Activated effector memory CD4-positive, alpha-beta T cell treated with anti-CD3 and anti-CD28 coated beads, Interleukin-2, amount 50 U/mL, for 16 hours (primary cell): ENCODE results near the gene COPG1.

ENCODE experiments used
- DNase-seq: peaks from one replicate; pipeline ENCODE4 v3.0.0-alpha.2; 2020

Gene COPG1

DNA sequence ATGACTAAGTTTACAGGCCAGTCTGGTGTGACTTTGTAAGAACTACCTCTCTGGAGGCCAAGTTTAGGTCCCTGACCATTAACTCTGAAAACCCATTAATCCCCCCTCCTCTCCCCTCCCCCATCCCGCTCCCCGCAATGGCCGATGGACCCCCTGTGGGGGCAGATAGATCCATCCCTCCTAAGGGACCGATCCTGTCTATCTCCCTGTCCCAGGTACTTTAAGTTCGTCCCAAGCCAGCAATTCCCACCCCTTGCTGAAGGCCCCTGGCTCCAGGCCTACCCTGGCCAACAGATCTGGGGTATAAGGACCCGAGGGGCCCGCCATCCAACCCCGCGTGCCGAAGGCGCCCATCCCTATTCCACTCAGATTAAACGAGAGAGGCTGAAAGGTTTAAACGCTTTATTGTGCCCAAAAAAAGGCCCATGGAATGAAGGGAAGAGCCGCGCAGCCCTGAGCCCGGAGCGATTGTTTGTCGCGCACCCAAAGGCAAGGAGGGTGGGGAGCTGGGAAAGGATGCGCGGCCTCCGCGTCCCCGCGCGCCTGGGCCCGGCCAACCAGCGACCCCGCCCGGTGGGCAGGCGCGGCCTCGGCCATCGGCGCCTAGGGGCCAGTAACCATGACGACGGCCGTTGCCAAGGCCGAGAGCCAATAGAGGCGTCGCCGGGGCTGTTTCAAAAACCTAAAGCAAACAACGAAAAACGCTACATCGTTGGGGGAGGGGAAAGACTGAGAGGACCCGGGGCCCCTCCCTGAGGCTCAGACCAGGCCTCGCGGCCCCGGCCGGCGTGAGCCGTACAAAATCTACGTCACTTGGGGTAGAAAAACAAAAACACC lies 65.2 kb downstream of the COPG1 start:
- peak; percentile 84 for DNase-seq

DNA sequence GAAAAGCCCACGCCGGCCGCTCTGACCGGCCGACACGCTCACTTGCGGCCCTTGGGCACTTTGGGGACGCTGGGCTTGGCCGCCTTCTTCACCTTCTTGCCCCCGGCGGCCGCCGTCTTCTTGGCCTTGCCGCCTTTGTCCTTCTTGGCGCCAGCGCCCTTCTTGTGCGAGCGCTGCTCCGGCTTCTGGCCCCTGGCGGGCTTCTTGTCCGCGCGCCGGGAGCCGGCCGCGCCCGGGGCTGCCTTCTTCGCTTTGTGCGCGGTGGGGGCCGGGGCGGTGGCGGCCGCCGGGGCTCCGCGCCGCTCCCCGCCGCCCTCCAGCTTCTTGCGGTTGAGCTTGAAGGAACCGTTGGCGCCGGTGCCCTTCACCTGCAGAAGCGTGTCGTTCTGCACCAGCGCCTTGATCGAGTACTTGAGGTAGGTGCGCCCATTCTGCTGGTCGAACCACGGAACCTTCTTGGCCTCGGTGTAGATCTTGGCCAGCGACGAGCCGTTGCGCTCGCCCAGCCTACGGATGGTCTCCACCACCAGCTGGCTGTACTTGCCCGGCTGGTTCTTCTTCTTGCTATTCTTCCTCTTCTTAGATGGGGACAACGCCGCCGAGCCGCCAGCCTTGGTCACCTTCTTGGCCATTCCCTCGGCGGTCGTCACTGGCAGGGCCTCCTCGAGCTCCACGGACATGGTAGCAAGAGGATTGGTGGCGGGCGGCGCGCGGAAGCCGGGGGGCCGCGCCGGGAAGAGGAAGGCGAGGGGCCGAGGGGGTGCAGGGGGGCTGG lies 66.0 kb downstream of the COPG1 start:
- peak; percentile 74 for DNase-seq

DNA sequence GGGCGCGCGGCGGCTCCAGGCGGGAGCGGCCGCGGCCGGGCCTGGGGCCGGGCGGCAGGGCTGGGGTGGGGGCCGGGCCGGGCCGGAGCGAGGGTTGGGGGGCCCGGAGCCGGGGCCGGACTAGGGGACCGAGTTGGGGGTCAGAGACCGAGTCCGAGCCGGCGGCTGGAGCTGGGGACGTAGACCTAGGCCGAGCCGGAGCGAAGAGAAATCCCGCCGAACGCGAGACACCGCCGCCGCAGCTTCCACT lies 66.5 kb downstream of the COPG1 start:
- DNase-seq: no peak

DNA sequence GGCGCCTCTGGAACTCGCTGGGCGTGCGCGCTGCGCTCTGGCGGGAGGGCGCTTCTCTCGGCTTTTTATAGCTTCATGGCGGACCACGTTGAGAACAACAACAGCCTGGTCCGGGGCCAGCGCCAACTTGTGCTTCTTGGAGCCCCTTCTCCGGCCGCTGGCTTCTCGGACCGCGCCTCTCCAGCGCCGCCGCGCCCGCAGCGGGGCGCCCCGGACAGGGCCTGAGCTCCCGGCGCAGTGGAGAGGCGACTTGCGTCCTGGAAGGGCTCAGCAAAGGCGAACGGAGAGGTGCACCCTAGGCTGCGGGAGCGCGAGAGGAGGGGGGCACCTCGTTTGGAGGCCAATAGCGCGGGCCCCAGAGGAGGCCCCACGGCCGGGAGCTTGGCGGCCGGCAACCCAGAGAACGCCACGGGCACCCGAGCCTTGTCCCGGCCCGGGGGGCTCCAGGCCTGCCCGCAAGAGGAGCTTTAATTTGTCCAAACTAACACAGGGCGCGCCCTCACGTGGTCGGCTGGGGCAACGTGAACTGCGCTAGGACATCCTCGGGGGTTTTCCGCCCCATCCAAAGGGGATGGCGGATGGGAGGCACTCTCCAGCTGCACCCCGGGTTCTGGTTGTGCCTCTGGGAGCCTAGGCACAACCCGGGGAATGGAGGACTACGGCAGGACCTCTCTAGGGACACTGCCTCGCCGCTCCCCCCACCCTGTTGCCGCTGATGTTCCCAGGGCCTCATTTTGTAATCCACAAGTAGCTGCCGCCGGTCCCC lies 67.0 kb downstream of the COPG1 start:
- DNase-seq: peak; percentile 95

DNA sequence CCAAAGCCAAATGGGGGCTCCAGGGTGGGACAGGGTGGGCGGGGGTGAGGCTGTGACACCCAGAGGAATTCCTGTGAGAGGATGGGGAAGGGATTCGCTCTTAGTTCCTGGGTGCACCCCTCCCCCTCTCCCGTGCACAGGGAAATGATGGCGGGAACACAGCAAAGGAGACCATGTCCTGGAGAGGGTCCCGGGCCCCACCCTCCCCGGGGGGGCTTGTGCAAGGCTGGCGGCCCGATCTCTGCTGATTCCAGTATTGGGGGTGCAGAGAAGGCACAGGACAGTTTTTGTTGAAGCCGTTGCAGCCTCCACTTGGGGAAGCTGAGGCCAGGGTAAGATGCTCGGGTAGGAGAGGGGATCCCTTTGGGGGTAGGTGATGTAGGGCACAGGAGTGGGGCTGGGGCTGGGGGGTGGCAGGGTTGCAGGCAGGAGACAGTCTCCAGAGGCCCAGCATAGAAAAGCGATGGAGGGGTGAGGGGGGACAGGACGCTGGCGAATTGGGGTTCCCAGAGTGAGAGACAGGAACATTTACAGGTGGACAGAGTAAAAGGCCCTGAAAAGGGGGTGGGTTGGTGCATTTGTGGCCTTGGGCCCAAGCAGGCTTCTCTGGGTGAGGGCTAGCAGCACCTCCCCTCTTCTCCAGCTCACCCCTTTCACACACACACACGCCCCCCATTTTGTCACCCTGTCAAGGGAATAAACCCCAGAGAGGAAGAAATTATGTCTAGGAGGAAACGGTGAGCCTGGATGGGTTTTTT lies 67.8 kb downstream of the COPG1 start:
- DNase-seq: no peak

DNA sequence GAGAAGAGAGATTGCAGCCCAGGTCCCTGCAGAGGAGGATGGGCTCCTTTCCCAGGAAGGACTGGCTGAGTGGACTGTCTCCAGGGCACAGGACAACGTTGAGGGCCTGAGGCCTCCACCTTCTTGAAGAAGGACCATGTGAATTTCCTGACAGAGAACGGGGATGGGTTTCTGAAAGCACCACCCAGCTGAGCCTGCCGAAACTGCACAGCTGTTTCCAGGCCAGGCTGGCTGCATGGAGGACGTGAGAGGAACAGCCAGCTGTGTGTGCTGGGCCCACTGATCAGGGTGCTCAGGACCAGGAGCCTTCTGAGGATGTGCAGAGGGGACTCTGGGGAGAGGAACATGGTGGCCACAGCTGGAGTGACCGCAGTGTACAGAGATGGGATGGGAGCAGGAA lies 68.4 kb downstream of the COPG1 start:
- DNase-seq: no peak

DNA sequence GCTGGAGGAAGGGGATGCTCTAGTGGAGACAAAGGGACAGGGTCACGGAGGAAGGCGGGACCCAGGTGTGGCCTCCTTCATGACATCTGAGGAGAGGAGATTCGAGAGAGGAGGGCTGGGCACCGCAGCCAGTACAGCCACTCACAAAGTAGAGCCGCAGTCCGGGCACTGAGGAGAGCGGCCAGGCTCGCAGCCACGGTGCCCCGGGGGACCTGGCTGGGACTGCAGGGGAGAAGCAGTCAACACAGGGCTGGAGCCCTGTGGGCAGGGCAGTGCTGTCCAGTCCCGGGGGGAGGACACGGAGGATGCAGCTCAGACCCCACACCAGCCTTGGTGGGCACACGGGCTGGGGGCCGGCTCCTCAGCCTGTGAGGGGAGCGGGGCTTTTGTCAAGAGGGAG lies 69.5 kb downstream of the COPG1 start:
- no peak for DNase-seq

DNA sequence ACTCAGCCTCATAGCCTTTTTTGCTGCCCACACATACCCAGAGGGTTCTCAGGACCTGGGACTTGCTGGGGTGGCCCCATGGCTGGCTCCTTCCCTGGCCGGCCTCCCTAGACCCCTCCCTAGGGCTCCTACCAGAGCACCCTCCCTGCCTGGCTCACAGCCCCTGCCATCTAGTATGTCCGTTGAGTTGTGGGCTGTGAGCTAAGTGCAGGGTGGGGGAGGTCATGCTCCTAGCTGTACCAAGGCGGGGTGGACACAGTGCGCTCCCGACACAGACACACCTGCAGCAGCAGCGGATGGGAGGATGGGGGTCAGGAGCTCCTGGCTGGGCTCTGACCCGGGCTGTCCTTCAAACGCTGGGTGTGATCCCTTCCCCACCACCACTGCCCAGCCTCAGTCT lies 70.9 kb downstream of the COPG1 start:
- no peak for DNase-seq

DNA sequence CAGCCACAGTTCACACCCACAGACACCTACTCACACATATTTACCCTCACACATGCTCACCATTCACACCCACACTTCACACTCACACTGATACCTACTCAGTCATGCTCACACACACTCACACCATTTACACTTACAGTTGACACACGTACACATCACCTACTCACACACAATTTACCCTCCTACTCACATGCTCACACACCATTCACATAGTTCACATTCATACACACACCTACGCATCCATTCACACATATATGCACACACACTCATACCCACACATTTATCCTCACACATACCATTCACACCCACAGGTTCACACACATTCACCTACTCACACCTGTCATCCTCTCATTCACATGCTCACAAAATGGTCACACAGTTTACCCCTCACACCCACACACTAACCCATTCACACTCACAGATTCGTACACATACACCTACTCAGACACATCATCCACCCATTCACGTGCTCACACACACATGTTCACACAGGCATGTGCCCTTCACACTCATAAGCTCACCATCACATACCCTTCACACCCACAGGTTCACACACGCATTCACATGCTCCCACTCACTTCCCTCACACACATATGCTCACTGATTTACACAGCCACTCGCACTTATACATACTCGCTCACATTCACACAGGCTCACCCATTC lies 71.5 kb downstream of the COPG1 start:
- DNase-seq: no peak

DNA sequence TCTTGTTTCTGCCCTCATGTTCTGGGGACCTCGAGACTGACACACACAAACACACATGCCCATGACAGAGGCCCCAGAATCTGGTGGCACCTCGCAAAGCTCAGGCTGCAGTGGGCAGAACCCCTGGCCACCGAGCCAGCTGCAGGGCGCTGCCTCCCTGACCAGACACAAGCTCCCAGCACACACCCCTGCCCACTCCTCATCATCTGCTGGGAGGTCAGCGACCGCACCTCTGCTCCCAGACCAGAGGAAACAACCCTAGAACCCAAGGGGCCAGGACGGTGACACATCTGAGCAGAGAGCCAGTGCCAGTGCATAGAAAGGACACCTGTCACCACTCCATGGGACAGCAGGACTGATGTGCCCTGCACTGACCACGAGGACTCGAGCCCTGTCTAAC lies 72.5 kb downstream of the COPG1 start:
- no peak for DNase-seq

DNA sequence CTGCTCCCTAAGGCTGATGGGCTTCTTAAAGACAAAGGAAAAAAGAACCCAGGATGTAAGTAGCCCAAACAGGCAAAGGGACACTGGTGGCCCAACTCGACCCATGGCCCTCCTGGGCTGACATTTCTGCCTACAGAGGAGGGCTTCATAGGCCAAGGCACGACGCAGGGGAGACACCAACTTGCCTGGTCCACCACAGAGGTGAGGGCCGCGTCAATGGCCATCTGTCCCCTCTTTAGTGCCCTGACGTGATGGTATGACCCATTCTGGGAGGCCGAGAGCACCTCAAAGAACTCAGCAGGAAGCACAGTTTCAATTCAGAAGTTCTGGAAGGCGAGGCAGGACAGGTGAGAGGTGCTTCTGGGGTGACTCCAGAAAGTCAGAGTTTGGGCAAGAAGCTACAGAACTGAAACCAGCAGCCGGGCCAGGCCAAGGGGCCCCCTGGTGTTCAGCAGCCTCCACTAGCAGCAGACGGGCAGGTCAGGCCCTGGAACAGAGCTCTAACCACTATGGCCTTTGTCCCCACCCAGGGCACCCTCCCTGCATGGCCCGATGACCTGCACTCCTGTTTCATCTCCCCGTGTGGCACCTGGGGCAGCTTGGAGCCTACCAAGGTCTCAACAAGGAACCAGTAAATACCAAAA lies 74.4 kb downstream of the COPG1 start:
- DNase-seq: no peak

DNA sequence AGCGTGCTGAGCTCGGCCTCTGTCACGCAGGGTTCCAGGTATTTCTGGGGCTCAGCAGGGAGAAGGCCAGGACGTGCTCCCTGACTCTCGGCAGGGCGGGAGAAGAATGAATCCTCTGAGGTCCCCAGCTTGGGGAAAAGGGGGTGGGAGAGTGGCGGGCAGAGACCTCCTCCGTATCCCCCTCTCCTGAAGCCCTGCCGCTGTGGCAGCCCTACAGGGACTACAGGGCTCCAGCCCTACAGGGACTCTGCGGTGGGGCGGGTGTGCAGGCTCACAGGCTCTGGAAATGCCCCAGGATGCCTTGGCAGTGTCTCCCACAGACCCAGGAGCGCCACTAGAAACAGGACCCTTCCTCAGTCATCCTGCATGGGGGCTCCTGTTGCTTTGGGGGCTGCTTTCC lies 75.4 kb downstream of the COPG1 start:
- no peak for DNase-seq

DNA sequence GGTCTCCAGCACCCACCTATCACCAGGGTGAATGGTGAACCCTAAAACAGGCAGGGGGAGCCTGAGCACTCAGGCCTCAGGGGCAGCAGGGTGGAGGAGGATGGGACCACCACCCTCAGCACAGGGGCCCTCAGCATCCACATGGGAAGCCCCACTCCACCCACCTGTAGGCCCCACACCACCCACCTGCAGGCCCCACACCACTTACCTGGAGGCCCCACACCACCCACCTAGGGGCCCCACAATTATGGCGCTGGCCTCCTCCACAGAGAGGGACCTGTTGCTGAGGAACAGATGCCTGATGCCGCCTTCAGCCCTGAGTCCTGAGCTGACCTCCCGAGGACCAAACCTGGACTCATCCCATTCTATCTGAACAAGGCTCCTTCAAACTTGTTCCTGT lies 76.0 kb downstream of the COPG1 start:
- no peak for DNase-seq

DNA sequence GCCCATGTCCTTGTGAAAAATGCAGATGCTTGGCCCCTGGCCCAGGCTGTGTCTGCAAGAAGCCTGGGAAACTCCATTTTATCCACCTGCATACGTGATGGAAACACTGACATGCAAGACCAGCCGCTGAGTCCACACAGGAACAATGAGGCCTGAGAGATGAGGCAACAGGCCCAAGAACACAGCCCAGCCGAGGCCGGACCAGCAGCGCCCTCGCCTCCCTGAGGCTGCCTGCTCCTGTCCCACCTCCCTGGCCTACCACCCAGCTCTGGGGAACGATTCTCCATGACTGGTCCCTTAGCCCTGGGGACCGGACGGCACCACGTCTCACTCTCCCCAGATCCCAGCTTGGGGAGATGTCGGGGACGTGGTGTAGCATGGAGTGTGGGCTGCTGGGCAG lies 76.7 kb downstream of the COPG1 start:
- DNase-seq: no peak

DNA sequence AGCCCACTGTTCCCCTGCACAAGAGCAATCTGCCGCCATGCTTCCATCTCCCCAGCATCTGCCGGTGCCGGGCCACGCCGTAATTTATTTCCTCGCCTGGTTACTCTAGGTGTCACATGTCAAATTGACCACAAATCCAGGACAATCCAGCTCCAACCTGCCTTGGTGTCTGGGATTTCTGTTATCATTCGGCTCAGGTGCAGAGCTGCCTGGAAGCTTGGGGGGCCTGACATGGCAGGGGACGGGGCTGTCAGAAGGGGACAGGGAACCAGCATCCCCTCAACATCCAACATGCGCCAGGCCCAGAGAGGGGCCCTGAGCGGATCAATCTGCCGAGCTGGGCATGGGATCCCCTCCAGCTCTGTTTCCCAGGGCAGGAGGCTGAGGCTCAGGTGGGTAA lies 77.2 kb downstream of the COPG1 start:
- no peak for DNase-seq
